ENCODE measurements around the gene TMEM87B.
"Not testable (repeated sequence)": the region's sequence is repeated elsewhere in the genome, so short reads cannot be mapped to it uniquely, and the experiment has no call there.

The TMEM87B gene

DNA sequence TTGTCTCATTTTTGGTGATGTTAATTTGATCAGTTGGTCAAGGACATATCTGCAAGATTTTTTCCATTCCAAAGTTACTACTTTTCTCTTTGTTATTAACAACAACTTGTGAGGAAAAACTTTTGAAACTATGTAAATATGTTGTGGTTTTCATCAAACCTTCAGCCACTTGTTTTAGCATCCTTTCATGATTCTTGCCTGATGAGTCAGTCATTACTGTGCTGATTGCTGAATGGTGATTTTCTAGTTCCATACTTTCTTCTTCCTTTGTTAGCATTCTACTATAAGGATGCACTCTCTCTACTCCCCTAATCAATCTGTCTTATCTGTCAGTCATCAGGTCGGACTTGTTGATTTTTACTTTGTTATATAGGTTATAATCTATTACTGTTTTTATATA is 10.9 kb downstream of the TMEM87B start:
- no peak for DNase-seq

DNA sequence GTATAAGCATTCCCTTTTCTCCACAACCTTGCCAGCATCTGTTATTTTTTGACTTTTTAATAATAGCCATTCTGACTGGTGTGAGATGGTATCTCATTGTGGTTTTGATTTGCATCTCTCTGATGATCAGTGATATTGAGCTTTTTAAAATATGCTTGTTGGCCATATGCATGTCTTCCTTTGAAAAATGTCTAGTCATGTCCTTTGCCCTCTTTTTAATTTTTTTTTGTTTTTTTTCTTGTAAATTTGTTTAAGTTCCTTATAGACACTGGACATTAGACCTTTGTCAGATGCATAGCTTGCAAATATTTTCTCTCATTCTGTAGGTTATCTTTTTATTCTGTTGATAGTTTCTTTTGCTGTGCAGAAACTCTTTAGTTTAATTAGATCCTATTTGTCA is 14.7 kb downstream of the TMEM87B start:
- not testable (repeated sequence) for DNase-seq

DNA sequence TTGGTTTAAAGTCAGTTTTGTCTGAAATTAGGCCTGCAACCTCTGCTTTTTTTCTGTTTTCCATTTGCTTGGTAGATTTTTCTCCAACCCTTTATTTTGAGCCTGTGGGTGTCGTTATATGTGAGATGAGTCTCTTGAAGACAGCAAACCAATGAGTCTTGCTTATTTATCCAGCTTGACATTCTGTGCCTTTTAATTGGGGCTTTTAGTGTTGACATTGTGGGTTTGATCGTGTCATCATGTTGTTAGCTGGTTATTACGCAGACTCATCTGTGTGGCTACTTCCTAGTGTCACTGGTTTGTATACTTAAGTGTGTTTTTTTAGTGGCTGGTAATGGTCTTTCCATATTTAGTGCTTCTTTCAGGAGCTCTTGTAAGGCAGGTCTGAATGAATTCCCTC is 18.8 kb downstream of the TMEM87B start:
- no peak for DNase-seq

DNA sequence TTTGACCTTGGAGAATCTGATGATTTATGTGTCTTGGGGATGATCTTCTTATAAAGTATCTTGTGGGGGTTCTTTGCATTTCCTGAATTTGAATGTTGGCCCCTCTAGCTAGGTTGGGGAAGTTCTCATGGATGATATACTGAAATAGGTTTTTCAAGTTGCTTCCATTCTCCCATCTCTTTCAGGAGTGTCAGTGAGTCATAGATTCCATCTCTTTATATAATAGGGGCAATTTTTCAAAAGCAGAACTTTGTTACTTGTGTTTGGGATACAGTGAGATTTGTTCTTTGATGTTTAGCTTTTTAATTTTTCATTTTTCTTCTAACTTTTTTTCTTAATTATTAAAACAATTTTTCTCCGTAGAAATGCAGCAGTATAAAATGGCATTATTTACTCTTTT is 19.4 kb downstream of the TMEM87B start:
- DNase-seq = no peak

DNA sequence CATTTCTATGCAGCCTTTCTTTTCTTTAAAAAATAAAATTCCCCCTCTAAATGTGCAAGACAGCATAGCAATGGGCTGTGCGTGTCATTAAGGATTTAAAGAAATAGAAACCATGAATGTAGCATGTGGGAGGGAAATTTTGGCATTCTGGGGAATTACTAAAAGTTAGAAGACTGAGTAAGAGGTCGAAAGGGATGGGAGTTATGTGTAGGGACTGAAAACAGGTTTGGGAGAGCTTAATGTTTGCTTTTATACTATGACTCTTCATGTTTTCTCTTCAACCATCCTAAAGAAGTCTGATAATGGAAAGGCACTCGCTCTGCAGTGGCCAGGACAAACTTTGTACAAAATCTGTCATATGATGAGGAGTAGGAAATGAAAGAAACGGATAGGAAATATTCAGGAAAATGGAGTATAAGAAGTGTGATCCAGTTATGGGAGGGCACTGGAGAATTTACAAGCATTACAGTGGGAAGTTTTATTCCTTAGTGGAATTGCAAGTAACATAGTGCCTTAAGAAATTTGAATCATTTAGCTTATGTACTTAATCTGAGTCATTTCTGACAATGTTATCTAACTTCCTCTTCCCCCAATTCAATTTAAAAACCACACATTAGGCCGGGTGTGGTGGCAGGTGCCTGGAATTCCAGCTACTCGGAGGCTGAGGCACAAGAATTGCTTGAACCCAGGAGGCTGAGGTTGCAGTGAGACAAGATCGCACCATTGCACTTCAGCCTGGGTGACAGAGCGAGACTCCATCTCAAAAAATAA is 20.6 kb downstream of the TMEM87B start:
- DNase-seq = no peak

DNA sequence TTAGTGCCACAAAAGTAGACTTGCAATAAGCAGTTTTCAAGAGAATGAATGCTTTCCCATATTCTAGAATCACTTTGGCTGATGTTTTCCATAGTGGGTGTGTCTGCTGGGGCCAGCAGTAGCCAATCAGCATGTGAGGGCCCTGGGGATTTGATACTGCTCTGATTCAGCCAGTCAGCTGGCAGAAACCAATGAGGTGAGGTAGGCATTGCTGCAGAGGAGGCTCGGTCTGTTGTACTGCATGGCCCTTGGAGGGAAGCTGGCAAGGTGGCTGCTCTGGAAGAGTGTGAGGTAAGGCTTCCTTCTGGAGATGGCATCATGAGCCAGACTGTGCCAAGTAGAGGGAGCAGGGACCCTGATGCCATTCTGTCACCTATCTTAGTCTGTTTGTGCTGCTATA is 22.7 kb downstream of the TMEM87B start:
- no peak for DNase-seq

DNA sequence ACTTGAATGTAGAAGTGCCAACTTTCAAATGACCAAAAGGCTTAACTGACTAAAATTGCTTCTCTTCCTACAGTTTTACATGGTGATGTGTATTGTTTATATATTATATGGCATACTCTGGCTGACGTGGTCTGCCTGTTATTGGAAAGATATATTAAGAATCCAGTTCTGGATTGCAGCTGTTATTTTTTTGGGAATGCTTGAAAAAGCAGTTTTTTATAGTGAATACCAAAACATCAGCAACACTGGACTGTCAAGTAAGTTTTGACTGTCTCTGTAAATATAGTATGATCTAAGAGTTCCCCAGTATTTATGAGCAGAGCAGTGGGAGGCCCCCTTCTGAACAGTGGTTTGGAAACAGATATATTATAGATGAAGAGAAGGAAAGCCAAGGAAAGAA is 26.2 kb downstream of the TMEM87B start:
- no peak for DNase-seq

DNA sequence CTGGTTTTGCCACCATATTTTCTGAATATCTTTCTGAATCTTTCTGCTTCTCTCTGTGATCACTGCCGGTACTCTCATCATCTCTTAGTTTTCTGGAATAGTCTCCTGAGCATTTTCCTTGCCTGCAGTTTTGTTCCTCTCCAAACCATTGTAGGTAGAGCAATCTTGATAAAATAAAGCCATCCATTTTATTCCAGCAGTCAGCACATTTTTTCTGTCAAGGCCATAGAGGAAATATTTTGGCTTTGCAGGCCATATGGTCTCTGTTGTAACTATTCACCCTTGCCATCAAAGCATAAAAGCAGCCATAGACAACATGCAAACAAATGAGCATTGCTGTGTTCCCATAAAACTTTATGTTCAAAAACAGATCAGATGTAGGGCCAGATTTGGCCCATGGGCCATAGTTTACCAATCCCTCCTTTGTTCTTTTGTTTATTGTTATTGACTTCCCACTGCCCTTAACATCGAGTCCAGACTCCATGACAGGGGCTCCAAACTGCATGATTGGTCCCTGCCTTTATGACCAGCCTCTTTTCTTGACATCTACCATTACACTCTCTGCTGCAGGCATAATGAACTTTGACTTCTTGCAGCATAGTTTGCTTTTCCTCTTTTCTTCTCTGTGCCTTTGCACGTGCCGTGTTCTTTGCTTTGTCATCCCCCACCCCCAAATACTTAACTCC is 29.8 kb downstream of the TMEM87B start:
- no peak for DNase-seq

DNA sequence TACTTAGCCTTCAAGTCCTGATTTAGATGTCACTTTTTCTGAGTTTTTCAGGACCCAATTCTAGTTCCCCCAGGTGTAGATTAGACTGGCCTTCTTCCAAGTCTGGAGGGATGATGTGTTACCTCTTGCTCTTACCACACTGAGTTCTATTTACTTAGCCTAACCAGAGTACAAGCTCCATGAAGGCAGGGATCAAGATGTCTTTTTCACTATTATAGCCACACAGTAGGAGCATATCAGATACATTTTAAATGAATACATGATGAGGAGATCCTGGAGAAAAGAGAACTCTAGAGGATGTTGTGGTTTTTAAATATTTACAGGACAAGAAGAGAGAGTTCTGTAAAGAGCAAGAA is 30.3 kb downstream of the TMEM87B start:
- DNase-seq = no peak

DNA sequence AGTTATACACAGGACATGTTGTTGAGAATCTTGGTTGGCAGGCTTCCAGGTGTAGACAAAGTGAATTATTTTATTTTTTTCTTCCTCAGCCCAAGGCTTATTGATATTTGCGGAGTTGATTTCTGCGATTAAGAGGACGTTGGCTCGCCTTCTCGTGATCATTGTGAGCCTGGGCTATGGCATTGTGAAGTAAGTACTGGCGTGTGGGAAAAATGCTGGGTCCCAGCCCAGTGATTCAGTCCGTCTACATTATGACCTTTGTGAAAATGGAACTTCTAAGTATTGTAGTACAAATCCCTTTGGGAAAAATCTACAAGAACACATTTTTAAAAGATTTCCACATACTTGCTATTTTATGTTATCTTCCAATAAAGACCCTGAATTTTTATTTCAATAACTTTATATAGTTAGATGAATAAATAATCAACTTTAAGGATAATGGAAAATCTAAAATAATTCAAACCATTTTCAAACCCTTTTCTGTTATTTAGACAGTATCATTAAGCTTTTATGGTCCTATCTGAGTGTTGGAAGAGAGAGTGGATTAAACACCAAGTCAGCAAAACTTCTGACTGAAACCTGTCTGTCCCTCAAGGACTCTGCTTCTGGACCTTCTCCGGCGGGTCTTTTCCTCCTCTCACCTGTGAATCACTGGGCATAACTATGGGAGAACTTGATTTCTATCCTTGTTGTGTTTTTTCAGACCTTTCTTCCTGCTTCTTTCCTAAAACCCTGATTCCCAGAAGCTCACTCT is 31.0 kb downstream of the TMEM87B start:
- DNase-seq = no peak

DNA sequence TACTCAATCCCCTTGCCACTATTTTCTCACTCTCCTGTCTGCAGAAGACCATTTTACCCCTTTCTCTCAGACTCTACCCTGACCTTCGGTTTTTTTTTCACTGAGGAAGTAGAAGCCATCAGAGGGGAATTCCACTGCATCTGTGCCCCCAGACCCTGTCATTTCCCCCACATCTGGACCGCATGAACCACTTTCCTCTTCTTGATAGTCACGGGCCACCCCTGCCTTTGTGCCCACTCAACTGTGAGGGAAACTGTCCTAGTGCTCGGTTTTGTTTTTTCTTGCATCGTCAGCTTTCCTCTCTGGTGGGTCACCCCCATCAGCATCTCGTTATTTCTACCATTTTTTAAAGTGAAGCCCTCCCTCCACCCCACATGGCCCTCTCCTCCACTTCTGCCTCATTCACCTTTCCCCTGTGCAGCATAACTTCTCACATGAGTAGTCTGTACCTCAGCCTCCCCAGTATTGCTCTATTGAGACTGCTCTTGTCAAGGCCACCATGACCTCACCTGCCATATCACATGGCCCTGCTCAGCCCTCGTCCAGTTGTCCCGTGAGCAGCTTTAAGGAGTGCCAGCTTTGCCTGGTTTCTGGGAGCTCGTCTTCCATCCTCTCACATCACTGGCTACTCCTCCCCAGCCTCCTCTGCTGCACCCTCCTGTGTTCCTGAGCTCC is 32.4 kb downstream of the TMEM87B start:
- DNase-seq = no peak

DNA sequence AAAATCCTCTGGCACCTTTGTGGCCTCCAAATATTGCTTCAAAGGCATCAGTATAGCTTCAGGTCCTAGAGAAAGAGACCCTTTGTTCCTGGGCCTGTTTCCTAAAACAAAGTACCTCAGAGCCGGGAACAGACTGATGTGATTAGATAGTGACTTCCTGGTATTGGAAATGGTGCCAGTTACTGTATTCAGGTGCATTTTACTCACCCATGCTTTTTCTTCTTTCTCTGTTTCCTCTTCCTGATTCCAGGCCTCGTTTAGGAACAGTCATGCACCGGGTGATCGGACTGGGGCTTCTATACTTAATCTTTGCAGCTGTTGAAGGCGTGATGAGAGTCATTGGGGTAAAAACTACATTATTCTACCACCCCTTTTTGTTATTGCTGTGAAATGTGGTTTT is 34.3 kb downstream of the TMEM87B start:
- DNase-seq = no peak

DNA sequence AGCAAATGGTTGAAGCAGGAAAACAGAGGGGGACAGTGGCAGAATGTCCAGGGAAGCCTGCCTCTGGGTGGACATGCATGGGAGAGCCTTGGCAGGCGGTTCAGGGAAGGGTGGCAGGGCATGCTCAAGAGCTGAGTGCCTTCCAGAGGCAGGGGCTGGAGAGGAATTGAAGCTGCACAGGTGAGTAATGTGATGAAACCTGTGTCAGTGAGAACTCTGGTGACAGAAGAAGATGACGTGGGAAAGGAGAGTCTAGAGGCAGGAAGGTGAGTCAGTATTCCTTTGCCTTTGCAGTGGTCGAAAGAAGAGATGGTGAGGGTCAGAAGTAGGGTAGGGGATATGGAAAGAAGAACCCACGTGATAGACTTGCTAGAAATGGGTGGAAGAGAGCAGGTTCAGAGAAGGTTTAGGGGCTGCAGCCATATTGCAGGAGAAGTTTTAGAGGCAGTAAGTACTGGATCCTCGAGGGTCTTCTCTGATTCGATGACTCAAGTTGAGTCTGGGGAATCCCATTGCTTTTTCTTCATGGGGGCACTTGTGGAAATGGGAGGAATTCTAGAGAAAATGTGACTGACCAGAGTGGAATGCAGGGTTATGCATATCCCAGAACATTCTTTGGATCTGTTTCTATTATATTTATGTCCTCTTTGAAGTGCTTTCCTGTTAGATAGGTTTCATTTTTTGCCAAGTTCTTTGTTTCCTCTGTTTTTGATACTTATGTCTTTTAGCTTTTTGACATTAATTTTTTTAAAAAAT is 37.4 kb downstream of the TMEM87B start:
- DNase-seq = no peak

DNA sequence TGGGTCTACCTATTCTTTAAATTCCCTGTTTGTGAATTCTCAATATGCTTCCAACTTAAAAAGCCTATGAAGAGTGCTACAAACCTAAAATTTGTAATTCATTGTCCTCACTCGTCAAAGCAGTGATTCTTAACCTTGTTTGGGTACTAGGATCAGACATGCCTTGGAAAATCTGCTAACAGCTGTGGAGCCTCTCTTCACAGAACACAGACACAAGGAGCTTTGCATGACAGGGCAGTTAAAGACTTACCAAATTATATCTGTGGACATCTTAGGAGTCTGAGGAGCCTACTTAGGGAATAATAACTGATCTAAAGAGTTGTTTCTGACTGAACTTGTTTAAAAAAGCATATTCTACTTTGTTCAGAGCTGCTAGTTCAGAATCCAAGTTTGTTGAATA is 38.1 kb downstream of the TMEM87B start:
- no peak for DNase-seq

DNA sequence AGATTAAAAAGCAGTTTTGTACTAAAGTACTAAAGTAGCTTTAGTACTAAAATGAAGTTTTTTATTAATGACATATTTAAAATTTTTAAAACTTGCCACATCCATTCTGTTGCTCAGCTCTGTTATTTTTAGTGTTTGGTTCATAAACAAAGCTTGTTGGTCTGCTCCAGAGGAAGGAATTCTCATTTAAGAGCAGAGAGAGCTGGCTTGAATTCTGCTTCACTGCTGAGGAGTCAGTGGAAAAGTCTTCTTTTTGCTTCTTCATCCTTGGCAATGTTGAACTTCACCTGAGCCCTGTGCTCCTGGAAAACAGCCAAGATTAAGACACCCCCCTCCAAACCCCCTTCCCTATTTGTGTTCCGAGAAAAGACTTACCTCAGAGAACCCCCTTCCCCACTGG is 40.6 kb downstream of the TMEM87B start:
- DNase-seq = no peak

DNA sequence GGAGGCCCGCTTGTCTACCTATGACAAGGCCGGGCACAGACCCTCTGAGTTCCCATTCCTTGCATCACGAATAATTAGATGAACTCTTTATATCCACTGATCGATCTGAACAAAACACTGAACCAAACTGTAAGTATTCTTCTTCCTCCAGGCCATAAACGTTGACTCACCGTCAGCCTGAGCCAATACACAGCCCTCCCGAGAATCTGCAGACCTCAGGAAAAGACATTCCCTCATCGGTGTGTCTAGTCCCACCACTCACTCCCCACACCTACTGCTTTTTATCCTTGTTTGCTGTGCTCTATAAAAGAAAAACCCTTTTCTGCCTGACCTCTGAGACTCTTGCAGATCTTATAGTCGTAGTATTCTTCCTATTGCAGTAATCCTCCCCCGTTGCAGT is 41.0 kb downstream of the TMEM87B start:
- DNase-seq = no peak

DNA sequence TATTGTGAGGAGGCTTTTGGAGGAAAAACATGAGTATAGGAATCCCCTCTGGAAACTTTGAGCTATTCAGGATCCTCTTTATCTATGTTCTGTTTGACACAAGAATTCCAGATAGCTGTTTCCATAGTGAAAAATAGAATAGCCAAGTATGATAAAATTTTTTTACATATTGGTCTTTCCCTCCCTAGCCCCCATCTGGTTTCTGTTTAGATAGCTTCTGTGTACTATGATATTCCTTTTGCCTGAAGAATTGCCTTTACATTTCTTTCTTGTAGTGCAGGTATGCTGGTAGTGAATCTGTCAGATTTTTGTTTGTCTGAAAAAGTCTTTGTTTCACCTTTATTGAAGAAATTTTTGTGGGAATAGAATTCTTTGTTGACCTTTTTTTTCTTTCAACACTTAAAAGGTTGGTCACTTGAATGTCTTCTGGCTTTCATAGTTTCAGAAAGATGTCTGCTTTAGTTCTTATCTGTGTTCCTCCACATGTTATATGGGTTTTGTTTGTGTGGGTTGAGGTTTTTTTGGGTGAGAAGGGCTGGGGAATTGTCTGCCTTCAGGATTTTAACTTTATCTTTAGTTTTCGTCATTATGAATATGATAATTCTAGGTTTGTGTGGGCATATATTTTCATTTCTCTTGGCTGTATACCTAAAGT is 53.2 kb downstream of the TMEM87B start:
- DNase-seq = no peak

DNA sequence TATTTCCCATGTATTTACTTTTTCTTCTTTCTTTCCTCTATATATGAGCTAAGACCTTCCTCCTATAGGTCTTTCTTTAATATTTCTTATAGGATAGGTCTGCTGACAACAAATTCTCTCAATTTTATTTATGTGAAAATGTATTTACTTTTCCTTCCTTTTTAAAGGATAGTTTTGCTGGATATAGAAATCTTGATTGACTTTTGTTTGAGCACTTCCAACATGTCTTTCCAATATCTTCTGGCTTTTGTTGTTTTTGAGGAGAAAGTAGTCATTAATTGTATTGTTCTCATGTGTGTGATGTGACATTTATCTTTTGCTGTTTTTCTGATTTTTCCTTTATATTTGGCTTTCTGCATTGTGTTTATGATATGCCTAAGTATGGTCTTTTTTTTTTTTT is 54.2 kb downstream of the TMEM87B start:
- DNase-seq = no peak

DNA sequence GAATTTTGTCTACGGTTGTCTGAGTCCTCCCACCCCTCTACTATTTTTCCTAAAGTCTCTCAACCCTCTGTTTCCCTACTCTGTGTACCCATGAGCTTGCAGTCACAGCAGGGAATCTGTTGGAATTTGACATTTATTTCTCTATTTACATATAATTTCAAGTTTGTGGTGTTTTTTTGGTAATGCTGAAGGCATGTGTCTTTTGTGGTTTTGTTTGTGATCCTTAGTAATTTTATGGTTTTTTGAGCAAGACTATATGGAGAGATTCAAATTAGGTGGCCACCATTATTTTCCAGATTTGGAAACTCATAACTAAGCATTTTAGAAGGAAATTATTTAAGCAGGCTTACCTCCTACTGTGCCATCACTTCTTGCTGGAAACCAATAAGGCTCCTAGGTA is 55.9 kb downstream of the TMEM87B start:
- DNase-seq = no peak

DNA sequence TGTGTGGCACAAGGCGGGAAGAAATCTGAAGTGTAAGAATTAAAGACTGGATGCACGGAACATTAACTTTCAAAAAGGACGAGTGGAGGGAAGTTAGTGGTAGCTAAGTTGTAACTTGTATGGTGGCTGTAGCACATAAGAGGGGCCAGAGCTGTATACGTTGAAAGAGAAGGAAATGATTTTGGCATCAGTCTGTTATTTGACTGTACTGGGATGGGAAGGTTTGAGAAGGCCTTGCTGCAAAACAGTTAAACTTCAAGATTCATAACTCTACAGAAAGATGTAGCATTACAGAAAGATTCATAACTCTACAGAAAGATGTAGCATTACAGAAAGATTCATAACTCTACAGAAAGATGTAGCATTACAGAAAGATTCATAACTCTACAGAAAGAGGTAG is 58.3 kb downstream of the TMEM87B start:
- not testable (repeated sequence) for DNase-seq

DNA sequence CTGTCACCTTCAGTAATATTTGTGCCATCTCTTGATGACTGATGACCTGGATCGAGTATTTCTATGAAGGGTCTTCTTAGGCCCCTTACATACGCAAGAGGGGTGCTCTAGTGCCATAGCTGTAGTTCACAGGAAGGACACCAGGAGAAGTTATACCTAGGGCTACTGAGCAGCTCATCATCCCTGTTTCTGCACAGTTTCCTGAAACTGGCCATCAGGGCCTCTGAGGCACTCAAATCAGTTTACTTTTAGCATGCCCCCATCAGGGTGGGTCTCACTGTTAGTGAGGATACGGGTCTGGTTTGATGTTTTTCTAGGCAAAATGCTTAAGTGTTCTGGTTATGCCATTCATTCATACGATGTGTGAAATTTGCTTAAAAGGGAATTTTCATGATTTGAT is 63.1 kb downstream of the TMEM87B start:
- DNase-seq = no peak

All from hypothalamus (tissue), 51 donors.